ENCODE data around the gene PDLIM7.

PDLIM7 gene

GRCh38 chr5:177504086-177505056 is 7.0 kb upstream of the PDLIM7 start:
- no peak for DNase-seq

- no peak for DNase-seq
Measured at GRCh38 chr5:177503351-177504085, 6.1 kb upstream of the PDLIM7 start.

- DNase-seq, result no peak
Measured at GRCh38 chr5:177502886-177503285, 5.5 kb upstream of the PDLIM7 start.

- no peak for DNase-seq
Measured at GRCh38 chr5:177501874-177502678, 4.7 kb upstream of the PDLIM7 start.

GRCh38 chr5:177500685-177501522 is 3.5 kb upstream of the PDLIM7 start:
- peak; percentile 84 for DNase-seq

GRCh38 chr5:177499842-177500241 is 2.4 kb upstream of the PDLIM7 start:
- DNase-seq, result no peak

GRCh38 chr5:177498013-177498787 is 796 bp upstream of the PDLIM7 start:
- DNase-seq, result peak; percentile 42

- no peak for DNase-seq
Measured at GRCh38 chr5:177496727-177497291, 595 bp downstream of the PDLIM7 start.

GRCh38 chr5:177496070-177496726 is 1.2 kb downstream of the PDLIM7 start:
- no peak for DNase-seq

GRCh38 chr5:177495243-177496060 is 2.0 kb downstream of the PDLIM7 start:
- DNase-seq, result no peak

GRCh38 chr5:177494346-177495195 is 2.8 kb downstream of the PDLIM7 start:
- DNase-seq, result peak; percentile 61

- no peak for DNase-seq
Measured at GRCh38 chr5:177493795-177494345, 3.5 kb downstream of the PDLIM7 start.

- no peak for DNase-seq
Measured at GRCh38 chr5:177492841-177493240, 4.6 kb downstream of the PDLIM7 start.

GRCh38 chr5:177491983-177492746 is 5.2 kb downstream of the PDLIM7 start:
- DNase-seq, result no peak

- DNase-seq, result peak; percentile 55
Measured at GRCh38 chr5:177491429-177491945, 5.9 kb downstream of the PDLIM7 start.

- no peak for DNase-seq
Measured at GRCh38 chr5:177490992-177491391, 6.4 kb downstream of the PDLIM7 start.

Measured in activated CD4-positive, alpha-beta T cell treated with anti-CD3 and anti-CD28 coated beads, Interleukin-10, Interleukin-2, amounts not matched to agents 100 ng/mL and 50 ng/mL, durations not matched to agents 16 hours and 8 hours (primary cell).